ENCODE measurements around the gene SART1.
"Not testable (repeated sequence)": the region's sequence is repeated elsewhere in the genome, so short reads cannot be mapped to it uniquely, and the experiment has no call there.

The SART1 gene

GRCh38 chr11:66020618-66021357, 59.3 kb downstream of the SART1 start:
- DNase-seq, result peak; percentile 78

- peak; percentile 70 for DNase-seq
Observed at GRCh38 chr11:66022401-66023185, 61.1 kb downstream of the SART1 start.

- not testable (repeated sequence) for DNase-seq
Observed at GRCh38 chr11:66023186-66023440, 61.6 kb downstream of the SART1 start.

- DNase-seq, result no peak
Observed at GRCh38 chr11:66026017-66026529, 64.5 kb downstream of the SART1 start, which contains the start of gene CATSPER1. Gene CATSPER1, minus strand, starts transcription at chr11:66026479. Its CDS starts 100 bp downstream, at chr11:66026379.
